ENCODE measurements around the gene FMNL2. TPM values are rescaled to one million over a fixed set of nuclear protein-coding genes. Genes with fewer than 3 reads are reported as not detected.

The FMNL2 gene
- total RNA-seq, 3 donors from 2014 or later (not counting 1 experiment from before 2014, with no cell fraction given): 0.34 to 3.0 (median 0.78) TPM

DNA sequence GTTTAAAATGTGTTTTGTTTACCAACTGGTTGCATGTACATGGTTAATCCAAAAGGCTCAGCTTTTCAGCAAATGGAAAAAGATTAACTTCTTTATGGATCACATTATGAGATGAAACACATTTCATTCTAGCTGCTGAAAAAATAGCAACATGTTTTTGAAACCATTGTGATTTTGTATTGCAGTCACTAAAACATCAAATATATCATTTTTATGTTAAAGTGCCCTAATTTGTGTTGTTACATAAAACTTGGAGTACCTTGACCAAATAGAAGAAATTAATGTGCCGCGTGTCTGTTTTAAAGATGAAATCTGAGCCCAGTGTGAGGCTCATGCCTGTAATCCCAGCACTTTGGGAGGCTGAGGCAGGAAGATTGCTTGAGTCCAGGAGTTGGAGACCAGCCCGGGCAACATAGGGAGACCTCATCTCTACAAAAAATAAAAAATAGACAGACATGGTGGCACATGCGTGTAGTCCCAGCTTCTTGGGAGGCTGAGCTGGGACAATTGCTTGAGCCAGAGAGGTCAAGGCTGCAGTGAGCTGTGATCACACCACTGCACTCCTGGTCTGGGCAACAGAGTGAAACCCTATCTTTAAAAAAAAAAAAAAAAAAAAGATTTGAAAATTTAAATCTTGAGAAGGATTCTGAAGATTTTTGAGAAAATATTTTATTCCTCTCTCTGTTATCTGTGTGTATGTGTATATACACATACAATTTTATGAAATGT is 96.6 kb downstream of the FMNL2 start:
- WGBS (ENCODE audit: insufficient coverage): 91% methylated on average over 4 of the region's 4 CpGs
- H3K27ac ChIP-seq (ENCODE audit: low read length): no peak overlapping the region
- Mint-ChIP-seq H3K27ac (no peak overlapping the region), H3K4me3 (no peak overlapping the region), H3K4me1 (no peaks in the 10 kb centered on the region), H3K27me3 (ENCODE audit: low read depth in 2 of 2) (peaks cover 0 to 7% of the 10 kb centered on the region in 2 donors), H3K9me3 (no peaks in the 10 kb centered on the region), H3K36me3 (no peaks in the 10 kb centered on the region)
- no peaks in the 10 kb centered on the region for H3K4me1 ChIP-seq (ENCODE audit: control insufficient read depth, insufficient read depth, low read length)
- DNase-seq (no peak), ATAC-seq (no peak)
- no peaks in the 10 kb centered on the region for H3K36me3 ChIP-seq (ENCODE audit: control insufficient read depth, insufficient read depth, low read length)
- H3K27me3 ChIP-seq (ENCODE audit: control insufficient read depth, insufficient read depth, low read length): no peaks in the 10 kb centered on the region
- no peaks in the 10 kb centered on the region for H3K9me3 ChIP-seq (ENCODE audit: control insufficient read depth, insufficient read depth, low read length)
- H3K4me3 ChIP-seq (ENCODE audit: low read length): no peak overlapping the region
- TF ChIP-seq, protein P1, sequence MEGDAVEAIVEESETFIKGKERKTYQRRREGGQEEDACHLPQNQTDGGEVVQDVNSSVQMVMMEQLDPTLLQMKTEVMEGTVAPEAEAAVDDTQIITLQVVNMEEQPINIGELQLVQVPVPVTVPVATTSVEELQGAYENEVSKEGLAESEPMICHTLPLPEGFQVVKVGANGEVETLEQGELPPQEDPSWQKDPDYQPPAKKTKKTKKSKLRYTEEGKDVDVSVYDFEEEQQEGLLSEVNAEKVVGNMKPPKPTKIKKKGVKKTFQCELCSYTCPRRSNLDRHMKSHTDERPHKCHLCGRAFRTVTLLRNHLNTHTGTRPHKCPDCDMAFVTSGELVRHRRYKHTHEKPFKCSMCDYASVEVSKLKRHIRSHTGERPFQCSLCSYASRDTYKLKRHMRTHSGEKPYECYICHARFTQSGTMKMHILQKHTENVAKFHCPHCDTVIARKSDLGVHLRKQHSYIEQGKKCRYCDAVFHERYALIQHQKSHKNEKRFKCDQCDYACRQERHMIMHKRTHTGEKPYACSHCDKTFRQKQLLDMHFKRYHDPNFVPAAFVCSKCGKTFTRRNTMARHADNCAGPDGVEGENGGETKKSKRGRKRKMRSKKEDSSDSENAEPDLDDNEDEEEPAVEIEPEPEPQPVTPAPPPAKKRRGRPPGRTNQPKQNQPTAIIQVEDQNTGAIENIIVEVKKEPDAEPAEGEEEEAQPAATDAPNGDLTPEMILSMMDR (IDR thresholded peaks at IDR 0.05): no peak
- intact Hi-C loops (cut with micrococcal nuclease): no loop called here

DNA sequence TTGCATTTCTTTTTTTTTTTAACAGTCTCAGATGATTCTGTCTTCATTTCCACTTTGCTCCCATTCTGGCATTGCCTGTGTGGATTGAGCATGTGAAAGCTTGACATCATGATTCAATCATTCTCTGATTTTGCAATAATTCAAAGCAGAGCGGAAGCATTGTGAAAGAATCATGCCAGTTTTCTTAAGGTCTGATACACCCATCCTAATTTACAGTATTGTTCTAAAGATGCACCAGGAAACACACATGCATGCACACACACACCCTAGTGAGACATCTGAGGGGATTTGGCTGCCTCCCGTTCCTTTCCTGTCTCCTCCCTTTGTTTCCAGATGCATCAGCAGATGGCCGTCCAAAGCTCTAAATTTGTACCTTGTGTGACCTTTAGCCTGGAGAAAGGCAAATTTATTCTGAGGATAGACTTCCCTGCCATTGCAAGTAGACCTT is 97.3 kb downstream of the FMNL2 start:
- Mint-ChIP-seq H3K36me3 (no peaks in the 10 kb centered on the region), H3K4me3 (no peak overlapping the region), H3K4me1 (no peaks in the 10 kb centered on the region), H3K9me3 (no peaks in the 10 kb centered on the region), H3K27ac (no peak overlapping the region), H3K27me3 (ENCODE audit: low read depth in 2 of 2) (peaks cover 0 to 7% of the 10 kb centered on the region in 2 donors)
- intact Hi-C loops (cut with micrococcal nuclease): no loop called here
- no peaks in the 10 kb centered on the region for H3K9me3 ChIP-seq (ENCODE audit: control insufficient read depth, insufficient read depth, low read length)
- H3K36me3 ChIP-seq (ENCODE audit: control insufficient read depth, insufficient read depth, low read length): no peaks in the 10 kb centered on the region
- ATAC-seq: no peak
- DNase-seq: no peak
- no peak overlapping the region for H3K4me3 ChIP-seq (ENCODE audit: low read length)
- 77% methylated on average over 3 of the region's 3 CpGs for WGBS (ENCODE audit: insufficient coverage)
- no peaks in the 10 kb centered on the region for H3K4me1 ChIP-seq (ENCODE audit: control insufficient read depth, insufficient read depth, low read length)
- TF ChIP-seq, protein P1 (IDR thresholded peaks at IDR 0.05): no peak
- no peak overlapping the region for H3K27ac ChIP-seq (ENCODE audit: low read length)
- H3K27me3 ChIP-seq (ENCODE audit: control insufficient read depth, insufficient read depth, low read length): no peaks in the 10 kb centered on the region

DNA sequence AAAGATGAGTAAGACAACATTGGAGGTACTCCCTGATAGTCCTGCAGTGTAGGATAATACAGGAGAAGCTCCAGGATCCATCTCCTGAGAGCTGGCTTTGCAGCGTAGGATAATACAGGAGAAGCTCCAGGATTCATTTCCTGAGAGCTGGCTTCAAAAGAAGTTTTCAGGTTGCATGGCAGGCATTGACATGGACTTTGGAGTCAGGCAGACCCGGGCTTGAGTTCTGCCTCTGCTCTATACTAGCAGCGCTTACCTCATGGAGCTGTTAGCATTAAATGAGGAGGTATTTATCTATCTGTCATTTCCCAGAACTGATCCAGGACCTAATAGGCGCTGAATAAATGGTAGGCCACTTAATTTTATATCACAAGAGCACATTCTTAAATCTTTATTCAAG is 97.8 kb downstream of the FMNL2 start:
- TF ChIP-seq, protein P1 (IDR thresholded peaks at IDR 0.05): no peak
- intact Hi-C loops (cut with micrococcal nuclease): no loop called here
- no peak overlapping the region for H3K27ac ChIP-seq (ENCODE audit: low read length)
- no peaks in the 10 kb centered on the region for H3K9me3 ChIP-seq (ENCODE audit: control insufficient read depth, insufficient read depth, low read length)
- no peak overlapping the region for H3K4me3 ChIP-seq (ENCODE audit: low read length)
- ATAC-seq: no peak
- Mint-ChIP-seq H3K36me3 (no peaks in the 10 kb centered on the region), H3K27me3 (ENCODE audit: low read depth in 2 of 2) (peaks cover 0 to 9% of the 10 kb centered on the region in 2 donors), H3K27ac (no peak overlapping the region), H3K9me3 (no peaks in the 10 kb centered on the region), H3K4me1 (no peaks in the 10 kb centered on the region), H3K4me3 (no peak overlapping the region)
- WGBS (ENCODE audit: insufficient coverage): 90% methylated on average over 3 of the region's 4 CpGs
- no peak for DNase-seq
- no peaks in the 10 kb centered on the region for H3K36me3 ChIP-seq (ENCODE audit: control insufficient read depth, insufficient read depth, low read length)
- no peaks in the 10 kb centered on the region for H3K27me3 ChIP-seq (ENCODE audit: control insufficient read depth, insufficient read depth, low read length)
- no peaks in the 10 kb centered on the region for H3K4me1 ChIP-seq (ENCODE audit: control insufficient read depth, insufficient read depth, low read length)

DNA sequence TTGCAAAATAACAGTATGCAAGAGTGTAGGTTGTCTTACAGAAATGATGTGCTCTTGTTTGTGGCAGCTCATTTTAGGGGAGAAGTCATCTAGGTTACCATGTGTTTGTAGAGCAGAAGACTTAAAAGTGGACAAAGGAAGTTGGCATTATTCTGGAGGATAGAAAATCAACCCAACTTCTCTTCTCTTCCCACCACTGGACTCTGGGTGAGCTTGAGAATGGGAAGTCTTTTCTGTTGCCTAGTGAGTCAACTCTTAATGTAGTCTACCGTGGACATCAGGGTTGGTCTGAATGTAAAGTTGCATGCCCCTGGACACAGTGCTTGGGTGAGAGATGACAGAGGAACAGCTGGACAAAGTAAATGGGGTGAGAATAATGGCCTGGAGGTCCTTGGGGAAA is 98.3 kb downstream of the FMNL2 start:
- DNase-seq (no peak), ATAC-seq (no peak)
- H3K36me3 Mint-ChIP-seq: no peaks in the 10 kb centered on the region
- 39% methylated on average over 1 of the region's 1 CpG for WGBS (ENCODE audit: insufficient coverage)
- TF ChIP-seq, protein P1 (IDR thresholded peaks at IDR 0.05): no peak
- peaks cover 5 to 9% of the 10 kb centered on the region in 2 donors for H3K27me3 Mint-ChIP-seq (ENCODE audit: low read depth in 2 of 2)
- H3K9me3 Mint-ChIP-seq: no peaks in the 10 kb centered on the region
- H3K9me3 ChIP-seq (ENCODE audit: control insufficient read depth, insufficient read depth, low read length): no peaks in the 10 kb centered on the region
- no peak overlapping the region for H3K4me3 Mint-ChIP-seq
- no peaks in the 10 kb centered on the region for H3K27me3 ChIP-seq (ENCODE audit: control insufficient read depth, insufficient read depth, low read length)
- no peak overlapping the region for H3K4me3 ChIP-seq (ENCODE audit: low read length)
- no peaks in the 10 kb centered on the region for H3K4me1 ChIP-seq (ENCODE audit: control insufficient read depth, insufficient read depth, low read length)
- intact Hi-C loops (cut with micrococcal nuclease): no loop called here
- no peaks in the 10 kb centered on the region for H3K36me3 ChIP-seq (ENCODE audit: control insufficient read depth, insufficient read depth, low read length)
- no peaks in the 10 kb centered on the region for H3K4me1 Mint-ChIP-seq
- no peak overlapping the region for H3K27ac ChIP-seq (ENCODE audit: low read length)
- H3K27ac Mint-ChIP-seq: no peak overlapping the region

Measured in natural killer cell (primary cell).